HG03565 (cell line): ENCODE results near the gene RBM10.

Source experiments
- ATAC-seq: cut with Tn5 transposase; IDR thresholded peaks from one replicate; pipeline ENCODE4 v1.9.1; 2021; ENCODE audit warnings: mild to moderate bottlenecking, moderate library complexity; ENCODE audit not compliant: unreplicated experiment

The RBM10 gene

GRCh38 chrX:47232197-47232802, 87.3 kb downstream of the RBM10 start:
- ATAC-seq, result no peak

GRCh38 chrX:47232803-47233332, 87.8 kb downstream of the RBM10 start, which contains the start of gene USP11:
Gene USP11, plus strand, starts transcription at chrX:47233009. Its CDS starts 35 bp downstream, at chrX:47233044.
- ATAC-seq, result peak; percentile 11

- ATAC-seq, result peak; percentile 69
Measured at GRCh38 chrX:47233333-47234113, 88.5 kb downstream of the RBM10 start.

GRCh38 chrX:47234583-47234982, 89.6 kb downstream of the RBM10 start:
- ATAC-seq, result no peak

- no peak for ATAC-seq
Measured at GRCh38 chrX:47235691-47236103, 90.7 kb downstream of the RBM10 start.
